ENCODE data around the gene DENND2A. TPM values are rescaled to one million over a fixed set of nuclear protein-coding genes. Genes with fewer than 3 reads are reported as not detected.

Gene DENND2A
- polyA plus RNA-seq, 3 donors: not detected

DNA sequence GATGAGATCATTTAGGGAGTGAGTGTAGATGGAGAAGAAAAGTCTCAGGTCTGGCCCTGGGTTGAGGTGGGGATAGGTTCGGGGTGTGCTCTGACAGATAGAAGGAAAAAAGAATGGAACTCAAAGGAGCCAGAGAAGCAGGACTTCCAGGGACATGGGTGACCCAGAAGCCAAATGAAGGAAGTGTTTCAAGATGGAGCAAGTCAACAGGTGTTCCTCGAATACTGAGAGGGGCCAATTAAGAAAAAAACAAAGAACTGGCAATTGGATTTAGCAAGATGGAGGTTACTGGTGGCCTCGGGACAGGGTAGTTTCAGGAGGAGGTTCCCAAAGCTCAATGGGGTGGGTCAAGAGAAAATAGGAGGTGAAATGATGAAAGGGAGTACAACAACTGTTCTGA, 40.3 kb downstream of the DENND2A start:
- Histone ChIP-seq H3K4me2 (replicated peaks; ENCODE audit: extremely low read depth, low read length, poor library complexity, severe bottlenecking) (no peak overlapping the region), H3K4me1 (ENCODE audit: control insufficient read depth in 1 of 2, insufficient read depth in 2 of 2, low read length in 2 of 2) (no peaks in the 10 kb centered on the region), H3K9me3 (replicated peaks in 1 of 2; ENCODE audit: control insufficient read depth in 1 of 2, insufficient read depth in 1 of 2, low read length in 2 of 2) (no peaks in the 10 kb centered on the region), H3K27me3 (ENCODE audit: control insufficient read depth in 2 of 2, insufficient read depth in 2 of 2, low read length in 2 of 2) (no peaks in the 10 kb centered on the region), H2AFZ (ENCODE audit: insufficient read depth, low read depth, low read length, poor library complexity, severe bottlenecking) (no peak overlapping the region), H3K9ac (ENCODE audit: insufficient read depth, low read length, poor library complexity, severe bottlenecking) (no peak overlapping the region), H3K36me3 (replicated peaks in 1 of 2; ENCODE audit: control insufficient read depth in 1 of 2, insufficient read depth in 2 of 2, low read length in 2 of 2) (no peaks in the 10 kb centered on the region), H3K79me2 (ENCODE audit: insufficient read depth, low read length) (no peaks in the 10 kb centered on the region), H3K4me3 (replicated peaks in 1 of 3; ENCODE audit: low read depth in 2 of 3, low read length in 3 of 3) (no peak overlapping the region), H4K20me1 (ENCODE audit: insufficient read depth, low read length) (no peaks in the 10 kb centered on the region), H3K27ac (ENCODE audit: low read depth in 1 of 2, low read length in 2 of 2) (no peak overlapping the region)
- 80% methylated on average over 2 of the region's 3 CpGs for WGBS (ENCODE audit: insufficient coverage)
- Mint-ChIP-seq H3K27me3 (ENCODE audit: low read depth in 3 of 3) (peaks cover 5 to 8% (median 8%) of the 10 kb centered on the region in 3 donors), H3K36me3 (no peaks in the 10 kb centered on the region), H3K4me1 (no peaks in the 10 kb centered on the region), H3K4me3 (no peak overlapping the region), H3K27ac (no peak overlapping the region), H3K9me3 (peaks cover 0 to 1% (median 0%) of the 10 kb centered on the region in 7 donors)
- intact Hi-C loops (cut with micrococcal nuclease): no loop called here
- TF ChIP-seq, protein P1, sequence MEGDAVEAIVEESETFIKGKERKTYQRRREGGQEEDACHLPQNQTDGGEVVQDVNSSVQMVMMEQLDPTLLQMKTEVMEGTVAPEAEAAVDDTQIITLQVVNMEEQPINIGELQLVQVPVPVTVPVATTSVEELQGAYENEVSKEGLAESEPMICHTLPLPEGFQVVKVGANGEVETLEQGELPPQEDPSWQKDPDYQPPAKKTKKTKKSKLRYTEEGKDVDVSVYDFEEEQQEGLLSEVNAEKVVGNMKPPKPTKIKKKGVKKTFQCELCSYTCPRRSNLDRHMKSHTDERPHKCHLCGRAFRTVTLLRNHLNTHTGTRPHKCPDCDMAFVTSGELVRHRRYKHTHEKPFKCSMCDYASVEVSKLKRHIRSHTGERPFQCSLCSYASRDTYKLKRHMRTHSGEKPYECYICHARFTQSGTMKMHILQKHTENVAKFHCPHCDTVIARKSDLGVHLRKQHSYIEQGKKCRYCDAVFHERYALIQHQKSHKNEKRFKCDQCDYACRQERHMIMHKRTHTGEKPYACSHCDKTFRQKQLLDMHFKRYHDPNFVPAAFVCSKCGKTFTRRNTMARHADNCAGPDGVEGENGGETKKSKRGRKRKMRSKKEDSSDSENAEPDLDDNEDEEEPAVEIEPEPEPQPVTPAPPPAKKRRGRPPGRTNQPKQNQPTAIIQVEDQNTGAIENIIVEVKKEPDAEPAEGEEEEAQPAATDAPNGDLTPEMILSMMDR (IDR thresholded peaks at IDR 0.05): no peak
- DNase-seq: no peak

GRCh38 chr7:140597428-140597949, 43.1 kb downstream of the DENND2A start:
- Histone ChIP-seq H3K79me2 (ENCODE audit: insufficient read depth, low read length) (no peaks in the 10 kb centered on the region), H3K27ac (ENCODE audit: low read depth in 1 of 2, low read length in 2 of 2) (no peak overlapping the region), H3K27me3 (ENCODE audit: control insufficient read depth in 2 of 2, insufficient read depth in 2 of 2, low read length in 2 of 2) (no peaks in the 10 kb centered on the region), H3K9me3 (replicated peaks in 1 of 2; ENCODE audit: control insufficient read depth in 1 of 2, insufficient read depth in 1 of 2, low read length in 2 of 2) (no peaks in the 10 kb centered on the region), H2AFZ (ENCODE audit: insufficient read depth, low read depth, low read length, poor library complexity, severe bottlenecking) (no peak overlapping the region), H3K4me2 (replicated peaks; ENCODE audit: extremely low read depth, low read length, poor library complexity, severe bottlenecking) (no peak overlapping the region), H3K4me3 (replicated peaks in 1 of 3; ENCODE audit: low read depth in 2 of 3, low read length in 3 of 3) (no peak overlapping the region), H4K20me1 (ENCODE audit: insufficient read depth, low read length) (no peaks in the 10 kb centered on the region), H3K4me1 (ENCODE audit: control insufficient read depth in 1 of 2, insufficient read depth in 2 of 2, low read length in 2 of 2) (no peaks in the 10 kb centered on the region), H3K9ac (ENCODE audit: insufficient read depth, low read length, poor library complexity, severe bottlenecking) (no peak overlapping the region), H3K36me3 (replicated peaks in 1 of 2; ENCODE audit: control insufficient read depth in 1 of 2, insufficient read depth in 2 of 2, low read length in 2 of 2) (no peaks in the 10 kb centered on the region)
- H3K36me3 Mint-ChIP-seq: no peaks in the 10 kb centered on the region
- no peak overlapping the region for H3K27ac Mint-ChIP-seq
- TF ChIP-seq, protein P1 (IDR thresholded peaks at IDR 0.05): no peak
- DNase-seq: no peak
- H3K4me3 Mint-ChIP-seq: no peak overlapping the region
- intact Hi-C loops (cut with micrococcal nuclease): no loop called here
- WGBS (ENCODE audit: insufficient coverage): 95% methylated on average over 3 of the region's 5 CpGs
- H3K4me1 Mint-ChIP-seq: no peaks in the 10 kb centered on the region
- H3K9me3 Mint-ChIP-seq: peaks cover 0 to 1% (median 0%) of the 10 kb centered on the region in 7 donors
- peaks cover 6 to 11% (median 7%) of the 10 kb centered on the region in 3 donors for H3K27me3 Mint-ChIP-seq (ENCODE audit: low read depth in 3 of 3)

Measured in CD14-positive monocyte (primary cell).